Hypothalamus (tissue), 51 donors: ENCODE results near the gene KNOP1.
A peak's percentile ranks its signal among the peaks of the same experiment; 100 is the strongest.
"Not testable (repeated sequence)": the region's sequence is repeated elsewhere in the genome, so short reads cannot be mapped to it uniquely, and the experiment has no call there.

Experiments used
- DNase-seq, 51 donors: peaks; one replicate each; lab custom pipeline; 2025; lab: John Stamatoyannopoulos, UW

Gene KNOP1

GRCh38 chr16:19688396-19689024 lies 29.5 kb downstream of the KNOP1 start:
- DNase-seq, result no peak

GRCh38 chr16:19687279-19687678 lies 30.7 kb downstream of the KNOP1 start:
- no peak for DNase-seq

GRCh38 chr16:19685176-19685575 lies 32.9 kb downstream of the KNOP1 start:
- DNase-seq, result no peak

- no peak for DNase-seq
Observed at GRCh38 chr16:19683453-19684236, 34.4 kb downstream of the KNOP1 start.

GRCh38 chr16:19681637-19682036 lies 36.4 kb downstream of the KNOP1 start:
- DNase-seq, result peak in 1 of 51 donors; percentile 36

- no peak for DNase-seq
Observed at GRCh38 chr16:19680881-19681340, 37.1 kb downstream of the KNOP1 start.

GRCh38 chr16:19679281-19679680 lies 38.7 kb downstream of the KNOP1 start:
- not testable (repeated sequence) for DNase-seq

GRCh38 chr16:19678804-19679203 lies 39.2 kb downstream of the KNOP1 start:
- DNase-seq, result no peak

GRCh38 chr16:19677402-19677801 lies 40.6 kb downstream of the KNOP1 start:
- peak in 1 of 51 donors; percentile 50 for DNase-seq

GRCh38 chr16:19674485-19674884 lies 43.5 kb downstream of the KNOP1 start:
- no peak for DNase-seq

GRCh38 chr16:19672378-19672777 lies 45.6 kb downstream of the KNOP1 start:
- no peak for DNase-seq

GRCh38 chr16:19666477-19666876 lies 51.5 kb downstream of the KNOP1 start:
- DNase-seq, result peak in 27 of 51 donors; percentile 2 to 75 (median 32)

GRCh38 chr16:19665313-19665712 lies 52.7 kb downstream of the KNOP1 start:
- DNase-seq, result not testable (repeated sequence)

- DNase-seq, result no peak
Observed at GRCh38 chr16:19664166-19664565, 53.9 kb downstream of the KNOP1 start.

GRCh38 chr16:19662351-19662750 lies 55.7 kb downstream of the KNOP1 start:
- no peak for DNase-seq

- no peak for DNase-seq
Observed at GRCh38 chr16:19660432-19660831, 57.6 kb downstream of the KNOP1 start.

- DNase-seq, result peak in 10 of 51 donors; percentile 8 to 49 (median 18)
Observed at GRCh38 chr16:19659554-19659953, 58.5 kb downstream of the KNOP1 start.

- DNase-seq, result no peak
Observed at GRCh38 chr16:19657831-19658230, 60.2 kb downstream of the KNOP1 start.

GRCh38 chr16:19655242-19655777 lies 62.7 kb downstream of the KNOP1 start:
- DNase-seq, result peak in 3 of 51 donors; percentile 7 to 20 (median 16)

- DNase-seq, result peak in 1 of 51 donors; percentile 13
Observed at GRCh38 chr16:19654147-19654546, 63.9 kb downstream of the KNOP1 start.
